HEK293 (cell line): Measurements from ENCODE around the gene HSPG2.
A peak's percentile ranks its signal among the peaks of the same experiment; 100 is the strongest.

Experiments used
- CTCF ChIA-PET: fragments of 350-600 bp; formaldehyde crosslinking; extraction: SDS; loops from one replicate; lab custom pipeline; 2021; ENCODE audit warnings: antibody characterized with exemption; lab: Yijun Ruan, JAX
- POLR2A ChIA-PET: fragments of 300-600 bp; formaldehyde crosslinking; extraction: SDS; loops from one replicate; lab custom pipeline; 2020; ENCODE audit warnings: antibody characterized with exemption, inconsistent platforms; lab: Yijun Ruan, JAX
- H3K27ac ChIP-seq: fragments of 200-500 bp; sonication (Bioruptor generic); 2 replicates; pipeline ENCODE4 v1.5.1; 2014; ENCODE audit warnings: low read depth, low read length, control low read depth, inconsistent platforms; ENCODE audit errors: extremely low read depth
- H3K36me3 ChIP-seq, 2 experiments: fragments of 200-500 bp in 1 of 2; sonication (Bioruptor generic) in 1 of 2; 1 replicate in 1 of 2; 2 replicates in 1 of 2; pipeline ENCODE4 v1.5.1; 2014 to 2017; ENCODE audit warnings: inconsistent platforms in 2 of 2, low read length in 2 of 2; ENCODE audit not compliant: control insufficient read depth in 2 of 2, insufficient read depth in 1 of 2
- H3K4me1 ChIP-seq: fragments of 200-500 bp; sonication (Bioruptor generic); 2 replicates; pipeline ENCODE4 v1.5.1; 2014; ENCODE audit warnings: mild to moderate bottlenecking, low read length, inconsistent platforms; ENCODE audit not compliant: control insufficient read depth, insufficient read depth
- H3K4me3 ChIP-seq: 2 replicates; pipeline ENCODE4 v1.5.1; 2011; ENCODE audit warnings: low read depth, mild to moderate bottlenecking, control low read depth, low read length, moderate library complexity
- H3K9me3 ChIP-seq: fragments of 200-500 bp; sonication (Bioruptor generic); 2 replicates; pipeline ENCODE4 v1.5.1; 2014; ENCODE audit warnings: low read depth, low read length, inconsistent platforms; ENCODE audit not compliant: control insufficient read depth, insufficient read depth
- MZF1 ChIP-seq: fragments of 450-650 bp; formaldehyde crosslinking; IDR thresholded peaks from 2 replicates; pipeline ENCODE4 v1.5.1; 2017; ENCODE audit warnings: missing biosample characterization, missing genetic modification characterization, borderline replicate concordance
- ZFP69B ChIP-seq: fragments of 450-650 bp; formaldehyde crosslinking; IDR thresholded peaks from 2 replicates; pipeline ENCODE4 v1.5.1; 2016; ENCODE audit warnings: missing biosample characterization, missing genetic modification characterization
- ZNF133 ChIP-seq: fragments of 450-650 bp; formaldehyde crosslinking; IDR thresholded peaks from 2 replicates; pipeline ENCODE4 v1.5.1; 2016; ENCODE audit warnings: missing biosample characterization, missing genetic modification characterization
- ZNF184 ChIP-seq: fragments of 450-650 bp; IDR thresholded peaks from 2 replicates; pipeline ENCODE4 v1.5.1; 2018; ENCODE audit warnings: missing biosample characterization, mild to moderate bottlenecking, missing genetic modification characterization
- ZNF214 ChIP-seq: fragments of 450-650 bp; formaldehyde crosslinking; IDR thresholded peaks from 2 replicates; pipeline ENCODE4 v1.5.1; 2017; ENCODE audit warnings: missing biosample characterization, mild to moderate bottlenecking, missing genetic modification characterization, borderline replicate concordance
- ZNF416 ChIP-seq: fragments of 450-650 bp; formaldehyde crosslinking; IDR thresholded peaks from 2 replicates; pipeline ENCODE4 v1.5.1; 2016; ENCODE audit warnings: missing biosample characterization, missing genetic modification characterization
- ZNF423 ChIP-seq: fragments of 450-650 bp; formaldehyde crosslinking; IDR thresholded peaks from 2 replicates; pipeline ENCODE4 v1.5.1; 2016; ENCODE audit warnings: missing biosample characterization, missing genetic modification characterization
- ZNF530 ChIP-seq: fragments of 450-650 bp; formaldehyde crosslinking; IDR thresholded peaks from 2 replicates; pipeline ENCODE4 v1.5.1; 2016; ENCODE audit warnings: low read depth, missing biosample characterization, missing genetic modification characterization
- ZNF626 ChIP-seq: fragments of 450-650 bp; sonication (Bioruptor Pico); formaldehyde crosslinking; IDR thresholded peaks from 2 replicates; pipeline ENCODE4 v1.5.1; 2018; ENCODE audit warnings: missing biosample characterization, missing genetic modification characterization, inconsistent platforms
- ZNF707 ChIP-seq: fragments of 450-650 bp; formaldehyde crosslinking; IDR thresholded peaks from 2 replicates; pipeline ENCODE4 v1.5.1; 2016; ENCODE audit warnings: missing biosample characterization, missing genetic modification characterization
- ZNF843 ChIP-seq: fragments of 450-650 bp; formaldehyde crosslinking; IDR thresholded peaks from 2 replicates; pipeline ENCODE4 v1.5.1; 2016; ENCODE audit warnings: missing biosample characterization, missing genetic modification characterization
- ZSCAN30 ChIP-seq: fragments of 450-650 bp; IDR thresholded peaks from 2 replicates; pipeline ENCODE4 v1.5.1; 2018; ENCODE audit warnings: missing biosample characterization, mild to moderate bottlenecking, missing genetic modification characterization, moderate library complexity
- TF ChIP-seq, protein P1 (sequence below): fragments of 450-650 bp; formaldehyde crosslinking; conservative IDR thresholded peaks from 2 replicates; pipeline ENCODE4 v1.5.1; 2016; ENCODE audit warnings: low read depth, missing biosample characterization, missing genetic modification characterization
- TF ChIP-seq, protein P2 (sequence below): fragments of 450-650 bp; formaldehyde crosslinking; IDR thresholded peaks from 2 replicates; pipeline ENCODE4 v1.5.1; 2016; ENCODE audit warnings: missing biosample characterization, missing genetic modification characterization
- TF ChIP-seq, protein P3 (sequence below): fragments of 450-650 bp; formaldehyde crosslinking; IDR thresholded peaks from 2 replicates; pipeline ENCODE4 v1.5.1; 2016; ENCODE audit warnings: missing biosample characterization, missing genetic modification characterization
- TF ChIP-seq, protein P4 (sequence below): fragments of 450-650 bp; formaldehyde crosslinking; IDR thresholded peaks from 2 replicates; pipeline ENCODE4 v1.5.1; 2016; ENCODE audit warnings: missing biosample characterization, missing genetic modification characterization
- TF ChIP-seq, protein P5 (sequence below): fragments of 450-650 bp; formaldehyde crosslinking; IDR thresholded peaks from 2 replicates; pipeline ENCODE4 v1.5.1; 2017; ENCODE audit warnings: missing biosample characterization, missing genetic modification characterization
- TF ChIP-seq, protein P6 (sequence below): fragments of 450-650 bp; IDR thresholded peaks from 2 replicates; pipeline ENCODE4 v1.5.1; 2018; ENCODE audit warnings: missing biosample characterization, missing genetic modification characterization

The HSPG2 gene

DNA sequence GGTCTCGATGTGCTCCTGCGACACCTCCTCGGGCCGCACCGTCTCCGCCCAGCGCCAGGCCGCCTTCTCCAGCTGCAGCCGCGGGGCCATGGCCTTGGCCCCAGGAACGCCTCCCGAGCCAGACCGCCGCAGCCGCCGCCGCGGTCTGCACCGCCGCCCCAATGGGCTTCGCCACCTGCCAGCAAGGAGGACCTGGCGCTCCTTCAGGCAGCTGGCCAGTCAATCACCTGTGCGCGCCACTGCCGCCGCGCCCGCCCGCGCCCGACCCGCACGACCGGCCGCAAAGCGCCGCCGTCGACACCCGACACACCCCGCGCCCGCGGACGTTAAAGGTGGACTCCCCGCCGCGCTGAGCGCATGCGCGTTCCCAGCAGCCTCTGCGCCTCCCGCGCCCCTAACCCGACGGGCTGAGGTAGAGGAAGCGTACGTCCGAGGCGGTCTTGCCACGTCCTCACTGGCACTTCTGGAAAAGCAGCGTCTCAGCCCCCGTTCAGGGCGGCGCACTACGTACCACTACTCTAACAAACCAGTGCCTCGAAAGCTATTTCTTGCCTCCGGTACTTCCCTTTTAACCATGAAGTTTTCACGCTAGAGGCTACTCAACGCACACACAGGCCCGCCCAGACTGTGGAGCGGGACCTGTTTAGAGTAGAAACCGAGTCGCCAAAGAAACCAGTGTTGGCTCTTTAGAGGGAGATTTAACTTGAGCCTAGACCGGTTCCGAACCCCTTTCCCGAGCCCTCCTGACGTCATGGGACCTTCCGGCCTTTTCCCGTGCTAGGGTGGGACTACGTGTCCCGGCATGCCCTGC is 154.0 kb downstream of the HSPG2 start, which contains the start of gene USP48 (continued):
- TF ChIP-seq, protein P1, sequence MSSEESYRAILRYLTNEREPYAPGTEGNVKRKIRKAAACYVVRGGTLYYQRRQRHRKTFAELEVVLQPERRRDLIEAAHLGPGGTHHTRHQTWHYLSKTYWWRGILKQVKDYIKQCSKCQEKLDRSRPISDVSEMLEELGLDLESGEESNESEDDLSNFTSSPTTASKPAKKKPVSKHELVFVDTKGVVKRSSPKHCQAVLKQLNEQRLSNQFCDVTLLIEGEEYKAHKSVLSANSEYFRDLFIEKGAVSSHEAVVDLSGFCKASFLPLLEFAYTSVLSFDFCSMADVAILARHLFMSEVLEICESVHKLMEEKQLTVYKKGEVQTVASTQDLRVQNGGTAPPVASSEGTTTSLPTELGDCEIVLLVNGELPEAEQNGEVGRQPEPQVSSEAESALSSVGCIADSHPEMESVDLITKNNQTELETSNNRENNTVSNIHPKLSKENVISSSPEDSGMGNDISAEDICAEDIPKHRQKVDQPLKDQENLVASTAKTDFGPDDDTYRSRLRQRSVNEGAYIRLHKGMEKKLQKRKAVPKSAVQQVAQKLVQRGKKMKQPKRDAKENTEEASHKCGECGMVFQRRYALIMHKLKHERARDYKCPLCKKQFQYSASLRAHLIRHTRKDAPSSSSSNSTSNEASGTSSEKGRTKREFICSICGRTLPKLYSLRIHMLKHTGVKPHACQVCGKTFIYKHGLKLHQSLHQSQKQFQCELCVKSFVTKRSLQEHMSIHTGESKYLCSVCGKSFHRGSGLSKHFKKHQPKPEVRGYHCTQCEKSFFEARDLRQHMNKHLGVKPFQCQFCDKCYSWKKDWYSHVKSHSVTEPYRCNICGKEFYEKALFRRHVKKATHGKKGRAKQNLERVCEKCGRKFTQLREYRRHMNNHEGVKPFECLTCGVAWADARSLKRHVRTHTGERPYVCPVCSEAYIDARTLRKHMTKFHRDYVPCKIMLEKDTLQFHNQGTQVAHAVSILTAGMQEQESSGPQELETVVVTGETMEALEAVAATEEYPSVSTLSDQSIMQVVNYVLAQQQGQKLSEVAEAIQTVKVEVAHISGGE (tag by site-specific recombination) = peak; percentile 92
- TF ChIP-seq ZNF843 (tag by site-specific recombination) (peak; percentile 70), ZNF184 (tag by site-specific recombination) (no peak), MZF1 (tag by site-specific recombination) (no peak), ZSCAN30 (tag by site-specific recombination) (peak; percentile 32; the same call in 1 of the 2 replicates)
- TF ChIP-seq, protein P2, sequence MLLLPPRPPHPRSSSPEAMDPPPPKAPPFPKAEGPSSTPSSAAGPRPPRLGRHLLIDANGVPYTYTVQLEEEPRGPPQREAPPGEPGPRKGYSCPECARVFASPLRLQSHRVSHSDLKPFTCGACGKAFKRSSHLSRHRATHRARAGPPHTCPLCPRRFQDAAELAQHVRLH (tag by site-specific recombination) = peak; percentile 85

DNA sequence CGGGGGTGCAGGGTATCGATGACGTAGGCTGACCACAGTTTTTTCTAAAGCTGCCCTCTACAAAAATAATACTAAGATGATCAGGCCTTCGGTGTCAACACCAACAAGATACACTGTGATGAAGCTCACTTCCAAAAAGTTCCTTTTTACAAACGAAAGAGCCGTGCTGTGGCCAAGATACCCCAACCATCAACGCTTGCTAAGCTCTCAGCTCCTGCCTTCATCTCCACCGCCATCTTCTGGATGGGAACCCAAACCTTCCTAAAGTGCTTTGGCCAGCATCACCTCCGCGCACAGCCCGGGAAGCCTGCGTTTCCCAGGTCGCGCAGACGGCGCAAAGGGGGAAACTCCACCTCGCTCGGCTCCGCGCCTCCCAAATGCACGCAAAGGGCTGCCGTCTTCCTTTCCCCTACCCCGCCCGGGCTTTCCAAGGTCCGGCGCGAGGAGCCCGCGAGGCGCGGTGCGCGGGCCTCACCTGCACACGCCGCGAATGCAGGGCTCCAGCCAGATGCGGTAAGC is 154.7 kb downstream of the HSPG2 start:
- Histone ChIP-seq H3K27ac (peak overlapping the region; percentile 91), H3K36me3 (no peaks in the 10 kb centered on the region), H3K4me1 (no peaks in the 10 kb centered on the region), H3K4me3 (peak overlapping the region; percentile 97), H3K9me3 (no peaks in the 10 kb centered on the region)
- CTCF ChIA-PET = interaction anchor here (0.6 to 1.3 kb wide), 8 partner anchors 21 to 586 kb away, joined by 3 to 9 read pairs (median 4); no protein-coding TSS in a partner anchor
- POLR2A ChIA-PET = interaction anchor here (0.8 to 1.5 kb wide), 9 partner anchors 12 to 241 kb away, joined by 3 to 8 read pairs (median 4); partner anchors contain the start of gene RAP1GAP
- TF ChIP-seq ZNF416 = no peak
- TF ChIP-seq ZNF530 (tag by site-specific recombination) = no peak
- TF ChIP-seq, protein P3, sequence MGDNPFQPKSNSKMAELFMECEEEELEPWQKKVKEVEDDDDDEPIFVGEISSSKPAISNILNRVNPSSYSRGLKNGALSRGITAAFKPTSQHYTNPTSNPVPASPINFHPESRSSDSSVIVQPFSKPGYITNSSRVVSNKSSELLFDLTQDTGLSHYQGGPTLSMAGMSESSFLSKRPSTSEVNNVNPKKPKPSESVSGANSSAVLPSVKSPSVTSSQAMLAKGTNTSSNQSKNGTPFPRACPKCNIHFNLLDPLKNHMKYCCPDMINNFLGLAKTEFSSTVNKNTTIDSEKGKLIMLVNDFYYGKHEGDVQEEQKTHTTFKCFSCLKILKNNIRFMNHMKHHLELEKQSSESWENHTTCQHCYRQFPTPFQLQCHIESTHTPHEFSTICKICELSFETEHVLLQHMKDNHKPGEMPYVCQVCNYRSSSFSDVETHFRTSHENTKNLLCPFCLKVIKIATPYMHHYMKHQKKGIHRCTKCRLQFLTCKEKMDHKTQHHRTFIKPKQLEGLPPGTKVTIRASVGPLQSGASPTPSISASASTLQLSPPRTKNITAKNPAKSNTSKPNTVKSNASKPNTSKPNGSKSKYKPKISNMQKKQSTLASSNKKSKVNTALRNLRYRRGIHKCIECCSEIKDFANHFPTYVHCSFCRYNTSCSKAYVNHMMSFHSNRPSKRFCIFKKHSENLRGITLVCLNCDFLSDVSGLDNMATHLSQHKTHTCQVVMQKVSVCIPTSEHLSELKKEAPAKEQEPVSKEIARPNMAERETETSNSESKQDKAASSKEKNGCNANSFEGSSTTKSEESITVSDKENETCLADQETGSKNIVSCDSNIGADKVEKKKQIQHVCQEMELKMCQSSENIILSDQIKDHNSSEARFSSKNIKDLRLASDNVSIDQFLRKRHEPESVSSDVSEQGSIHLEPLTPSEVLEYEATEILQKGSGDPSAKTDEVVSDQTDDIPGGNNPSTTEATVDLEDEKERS = no peak
- TF ChIP-seq ZNF133 (tag by site-specific recombination) = no peak
- TF ChIP-seq, protein P4, sequence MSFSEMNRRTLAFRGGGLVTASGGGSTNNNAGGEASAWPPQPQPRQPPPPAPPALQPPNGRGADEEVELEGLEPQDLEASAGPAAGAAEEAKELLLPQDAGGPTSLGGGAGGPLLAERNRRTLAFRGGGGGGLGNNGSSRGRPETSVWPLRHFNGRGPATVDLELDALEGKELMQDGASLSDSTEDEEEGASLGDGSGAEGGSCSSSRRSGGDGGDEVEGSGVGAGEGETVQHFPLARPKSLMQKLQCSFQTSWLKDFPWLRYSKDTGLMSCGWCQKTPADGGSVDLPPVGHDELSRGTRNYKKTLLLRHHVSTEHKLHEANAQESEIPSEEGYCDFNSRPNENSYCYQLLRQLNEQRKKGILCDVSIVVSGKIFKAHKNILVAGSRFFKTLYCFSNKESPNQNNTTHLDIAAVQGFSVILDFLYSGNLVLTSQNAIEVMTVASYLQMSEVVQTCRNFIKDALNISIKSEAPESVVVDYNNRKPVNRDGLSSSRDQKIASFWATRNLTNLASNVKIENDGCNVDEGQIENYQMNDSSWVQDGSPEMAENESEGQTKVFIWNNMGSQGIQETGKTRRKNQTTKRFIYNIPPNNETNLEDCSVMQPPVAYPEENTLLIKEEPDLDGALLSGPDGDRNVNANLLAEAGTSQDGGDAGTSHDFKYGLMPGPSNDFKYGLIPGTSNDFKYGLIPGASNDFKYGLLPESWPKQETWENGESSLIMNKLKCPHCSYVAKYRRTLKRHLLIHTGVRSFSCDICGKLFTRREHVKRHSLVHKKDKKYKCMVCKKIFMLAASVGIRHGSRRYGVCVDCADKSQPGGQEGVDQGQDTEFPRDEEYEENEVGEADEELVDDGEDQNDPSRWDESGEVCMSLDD (tag by site-specific recombination) = no peak
- no peak for TF ChIP-seq ZNF707 (tag by site-specific recombination)
- TF ChIP-seq ZFP69B = no peak
- TF ChIP-seq, protein P5, sequence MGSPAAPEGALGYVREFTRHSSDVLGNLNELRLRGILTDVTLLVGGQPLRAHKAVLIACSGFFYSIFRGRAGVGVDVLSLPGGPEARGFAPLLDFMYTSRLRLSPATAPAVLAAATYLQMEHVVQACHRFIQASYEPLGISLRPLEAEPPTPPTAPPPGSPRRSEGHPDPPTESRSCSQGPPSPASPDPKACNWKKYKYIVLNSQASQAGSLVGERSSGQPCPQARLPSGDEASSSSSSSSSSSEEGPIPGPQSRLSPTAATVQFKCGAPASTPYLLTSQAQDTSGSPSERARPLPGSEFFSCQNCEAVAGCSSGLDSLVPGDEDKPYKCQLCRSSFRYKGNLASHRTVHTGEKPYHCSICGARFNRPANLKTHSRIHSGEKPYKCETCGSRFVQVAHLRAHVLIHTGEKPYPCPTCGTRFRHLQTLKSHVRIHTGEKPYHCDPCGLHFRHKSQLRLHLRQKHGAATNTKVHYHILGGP (tag by site-specific recombination) = no peak
- no peak for TF ChIP-seq ZNF423 (tag by site-specific recombination)
- TF ChIP-seq, protein P6, sequence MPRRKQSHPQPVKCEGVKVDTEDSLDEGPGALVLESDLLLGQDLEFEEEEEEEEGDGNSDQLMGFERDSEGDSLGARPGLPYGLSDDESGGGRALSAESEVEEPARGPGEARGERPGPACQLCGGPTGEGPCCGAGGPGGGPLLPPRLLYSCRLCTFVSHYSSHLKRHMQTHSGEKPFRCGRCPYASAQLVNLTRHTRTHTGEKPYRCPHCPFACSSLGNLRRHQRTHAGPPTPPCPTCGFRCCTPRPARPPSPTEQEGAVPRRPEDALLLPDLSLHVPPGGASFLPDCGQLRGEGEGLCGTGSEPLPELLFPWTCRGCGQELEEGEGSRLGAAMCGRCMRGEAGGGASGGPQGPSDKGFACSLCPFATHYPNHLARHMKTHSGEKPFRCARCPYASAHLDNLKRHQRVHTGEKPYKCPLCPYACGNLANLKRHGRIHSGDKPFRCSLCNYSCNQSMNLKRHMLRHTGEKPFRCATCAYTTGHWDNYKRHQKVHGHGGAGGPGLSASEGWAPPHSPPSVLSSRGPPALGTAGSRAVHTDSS (tag by site-specific recombination) = no peak
- no peak for TF ChIP-seq ZNF626 (tag by site-specific recombination)
- no peak for TF ChIP-seq ZNF214 (tag by site-specific recombination)
